Dendritic cell treated with granulocyte-macrophage colony-stimulating factor and Interleukin-4, amounts not matched to agents 40 ng/mL and 50 ng/mL, for 4 days (primary cell): Measurements from ENCODE around the gene CFAP74.

Experiments
- H3K27ac Mint-ChIP-seq: one replicate; pipeline ENCODE4 v1.8.0; 2022; ENCODE audit warnings: mild to moderate bottlenecking, mixed read lengths
- H3K27me3 Mint-ChIP-seq: one replicate; pipeline ENCODE4 v1.8.0; 2022; ENCODE audit warnings: mild to moderate bottlenecking, mixed read lengths
- H3K36me3 Mint-ChIP-seq: one replicate; pipeline ENCODE4 v1.8.0; 2022; ENCODE audit warnings: low read depth, mixed read lengths
- H3K4me1 Mint-ChIP-seq: one replicate; pipeline ENCODE4 v1.8.0; 2022; ENCODE audit warnings: low read depth, mixed read lengths
- H3K4me3 Mint-ChIP-seq: one replicate; pipeline ENCODE4 v1.8.0; 2022; ENCODE audit warnings: mild to moderate bottlenecking, moderate library complexity, mixed read lengths
- H3K9me3 Mint-ChIP-seq: one replicate; pipeline ENCODE4 v1.8.0; 2022; ENCODE audit warnings: mixed read lengths
- intact Hi-C: fragments of 100-400 bp; cut with micrococcal nuclease; formaldehyde crosslinking; loops from one replicate; pipeline ENCODE4 v1.15.0; 2022

The CFAP74 gene

GRCh38 chr1:1957533-1957961 lies 46.0 kb downstream of the CFAP74 start:
- intact Hi-C loops, result no loop called here
- H3K9me3 Mint-ChIP-seq, result peaks cover 8% of the 10 kb centered on the region
- no peaks in the 10 kb centered on the region for H3K36me3 Mint-ChIP-seq
- H3K4me1 Mint-ChIP-seq, result peaks cover 4% of the 10 kb centered on the region
- H3K27me3 Mint-ChIP-seq, result peaks cover 36% of the 10 kb centered on the region
- H3K4me3 Mint-ChIP-seq, result no peak overlapping the region
- H3K27ac Mint-ChIP-seq, result no peak overlapping the region

GRCh38 chr1:1956586-1957532 lies 46.7 kb downstream of the CFAP74 start:
- peaks cover 35% of the 10 kb centered on the region for H3K27me3 Mint-ChIP-seq
- H3K4me3 Mint-ChIP-seq, result no peak overlapping the region
- H3K36me3 Mint-ChIP-seq, result no peaks in the 10 kb centered on the region
- H3K4me1 Mint-ChIP-seq, result peaks cover 4% of the 10 kb centered on the region
- intact Hi-C loops, result no loop called here
- no peak overlapping the region for H3K27ac Mint-ChIP-seq
- peaks cover 8% of the 10 kb centered on the region for H3K9me3 Mint-ChIP-seq

- intact Hi-C loops, result no loop called here
- H3K27ac Mint-ChIP-seq, result no peak overlapping the region
Measured at GRCh38 chr1:1956101-1956500, 47.5 kb downstream of the CFAP74 start.

DNA sequence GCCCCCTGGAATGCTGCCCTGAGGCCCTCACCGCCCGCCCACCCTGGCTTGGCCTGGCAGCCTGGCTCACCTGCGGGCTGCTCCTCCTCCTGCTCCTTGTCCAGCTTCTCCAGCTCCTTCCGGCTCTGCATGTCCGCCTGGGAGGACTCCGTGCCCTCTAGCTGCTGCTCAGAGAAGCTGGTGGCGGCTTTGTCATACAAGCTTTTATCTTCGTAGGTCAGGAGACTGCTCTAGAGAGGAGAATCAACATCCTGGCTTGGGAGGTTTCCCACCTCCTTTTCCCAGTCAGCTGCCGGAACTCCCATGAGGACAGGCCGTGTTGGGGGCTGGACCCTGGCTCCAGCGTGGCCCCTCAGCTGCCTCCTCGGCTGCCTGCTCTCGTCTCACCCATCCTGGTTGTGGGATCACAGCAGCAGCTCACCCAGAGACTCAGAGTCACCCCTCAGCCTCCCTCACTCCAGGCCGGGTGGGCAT lies 47.9 kb downstream of the CFAP74 start:
- Mint-ChIP-seq H3K27ac (no peak overlapping the region), H3K4me1 (no peaks in the 10 kb centered on the region), H3K36me3 (no peaks in the 10 kb centered on the region), H3K9me3 (peaks cover 19% of the 10 kb centered on the region), H3K4me3 (no peak overlapping the region), H3K27me3 (peaks cover 30% of the 10 kb centered on the region)
- intact Hi-C loops, result no loop called here

More at GRCh38 chr1:1956101-1956500, 47.5 kb downstream of the CFAP74 start:
- Mint-ChIP-seq H3K4me3 (no peak overlapping the region), H3K4me1 (peaks cover 4% of the 10 kb centered on the region), H3K27me3 (peaks cover 32% of the 10 kb centered on the region), H3K9me3 (peaks cover 15% of the 10 kb centered on the region), H3K36me3 (no peaks in the 10 kb centered on the region)

GRCh38 chr1:1954831-1955441 lies 48.6 kb downstream of the CFAP74 start:
- Mint-ChIP-seq H3K27ac (no peak overlapping the region), H3K4me1 (no peaks in the 10 kb centered on the region), H3K27me3 (peaks cover 26% of the 10 kb centered on the region), H3K9me3 (peaks cover 21% of the 10 kb centered on the region), H3K4me3 (no peak overlapping the region), H3K36me3 (no peaks in the 10 kb centered on the region)
- intact Hi-C loops, result no loop called here

- H3K9me3 Mint-ChIP-seq, result peaks cover 21% of the 10 kb centered on the region
Measured at GRCh38 chr1:1954015-1954414, 49.6 kb downstream of the CFAP74 start.

DNA sequence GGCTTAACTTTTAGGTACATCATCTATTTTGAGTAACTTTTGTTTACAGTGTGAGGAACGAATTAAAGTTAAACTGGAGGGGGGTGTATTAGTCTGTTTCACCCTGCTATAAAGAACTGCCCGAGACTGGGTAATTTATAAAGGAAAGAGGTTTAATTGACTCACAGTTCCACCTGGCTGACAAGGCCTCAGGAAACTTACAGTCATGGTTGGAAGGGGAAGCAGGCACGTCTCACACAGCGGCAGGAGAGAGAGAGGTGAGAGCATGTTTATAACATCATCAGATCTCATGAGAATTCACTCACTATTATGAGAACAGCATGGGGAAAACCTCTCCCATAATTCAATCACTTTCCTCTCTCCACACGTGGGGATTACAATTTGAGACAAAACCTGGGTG lies 52.6 kb downstream of the CFAP74 start:
- Mint-ChIP-seq H3K4me3 (no peak overlapping the region), H3K4me1 (no peaks in the 10 kb centered on the region)

More at GRCh38 chr1:1954015-1954414, 49.6 kb downstream of the CFAP74 start:
- Mint-ChIP-seq H3K36me3 (no peaks in the 10 kb centered on the region), H3K4me1 (no peaks in the 10 kb centered on the region), H3K27ac (no peak overlapping the region), H3K4me3 (no peak overlapping the region), H3K27me3 (peaks cover 20% of the 10 kb centered on the region)
- intact Hi-C loops, result no loop called here

GRCh38 chr1:1948783-1949182 lies 54.8 kb downstream of the CFAP74 start:
- Mint-ChIP-seq H3K27ac (no peak overlapping the region), H3K4me1 (peaks cover 7% of the 10 kb centered on the region), H3K36me3 (no peaks in the 10 kb centered on the region), H3K9me3 (peaks cover 12% of the 10 kb centered on the region), H3K4me3 (no peak overlapping the region), H3K27me3 (peaks cover 25% of the 10 kb centered on the region)
- intact Hi-C loops, result no loop called here

More for the DNA sequence above, 52.6 kb downstream of the CFAP74 start:
- intact Hi-C loops, result no loop called here
- Mint-ChIP-seq H3K27ac (no peak overlapping the region), H3K36me3 (no peaks in the 10 kb centered on the region), H3K9me3 (peaks cover 21% of the 10 kb centered on the region), H3K27me3 (peaks cover 17% of the 10 kb centered on the region)

- no peaks in the 10 kb centered on the region for H3K36me3 Mint-ChIP-seq
- no peak overlapping the region for H3K4me3 Mint-ChIP-seq
- intact Hi-C loops, result no loop called here
- H3K4me1 Mint-ChIP-seq, result peaks cover 9% of the 10 kb centered on the region
- peaks cover 12% of the 10 kb centered on the region for H3K9me3 Mint-ChIP-seq
- no peak overlapping the region for H3K27ac Mint-ChIP-seq
- H3K27me3 Mint-ChIP-seq, result peaks cover 25% of the 10 kb centered on the region
Measured at GRCh38 chr1:1947493-1947892, 56.1 kb downstream of the CFAP74 start.

- no peak overlapping the region for H3K27ac Mint-ChIP-seq
- peaks cover 21% of the 10 kb centered on the region for H3K27me3 Mint-ChIP-seq
- H3K4me3 Mint-ChIP-seq, result no peak overlapping the region
- H3K36me3 Mint-ChIP-seq, result no peaks in the 10 kb centered on the region
- H3K9me3 Mint-ChIP-seq, result peaks cover 10% of the 10 kb centered on the region
- intact Hi-C loops, result no loop called here
- H3K4me1 Mint-ChIP-seq, result peaks cover 9% of the 10 kb centered on the region
Measured at GRCh38 chr1:1946540-1946939, 57.0 kb downstream of the CFAP74 start.

- H3K27ac Mint-ChIP-seq, result no peak overlapping the region
- peaks cover 4% of the 10 kb centered on the region for H3K9me3 Mint-ChIP-seq
- intact Hi-C loops, result no loop called here
Measured at GRCh38 chr1:1945782-1946393, 57.7 kb downstream of the CFAP74 start.

DNA sequence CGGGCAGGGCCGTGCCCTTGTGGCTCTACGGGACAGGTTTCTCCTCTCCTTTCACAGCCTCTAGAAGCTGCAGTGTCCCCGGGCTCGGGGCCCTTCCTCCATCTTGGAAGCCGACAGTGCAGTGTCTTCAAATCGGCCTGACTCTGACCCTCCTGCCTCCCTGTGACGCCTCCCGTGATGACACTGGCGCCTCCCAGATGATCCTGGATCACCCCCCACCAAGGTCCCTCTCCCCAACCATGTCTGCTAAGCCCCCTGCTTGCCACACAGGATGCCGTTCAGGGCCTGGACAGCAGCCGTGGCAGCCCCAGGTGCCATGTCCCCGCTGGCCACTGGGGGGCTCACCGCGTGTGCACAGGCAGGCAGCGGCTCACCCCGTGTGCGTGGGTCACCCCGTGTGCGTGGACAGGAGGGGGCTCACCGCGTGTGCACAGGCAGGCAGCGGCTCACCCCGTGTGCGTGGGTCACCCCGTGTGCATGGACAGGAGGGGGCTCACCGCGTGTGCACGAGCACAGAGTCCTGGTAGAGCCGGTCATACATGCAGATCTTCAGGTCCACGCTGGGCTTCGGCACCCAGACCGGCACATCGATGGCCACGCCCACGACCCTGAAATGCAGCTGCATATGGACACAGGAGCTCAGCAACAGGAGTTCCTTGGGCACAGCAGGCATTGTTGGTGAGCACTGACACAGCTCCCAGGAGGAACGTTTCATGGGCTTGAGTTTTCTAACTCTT lies 59.6 kb downstream of the CFAP74 start:
- intact Hi-C loops, result loop anchor here (5.0 kb wide), 1 partner anchor 103 kb away; no protein-coding TSS in a partner anchor
- Mint-ChIP-seq H3K4me1 (peaks cover 9% of the 10 kb centered on the region), H3K27ac (no peak overlapping the region), H3K27me3 (peaks cover 12% of the 10 kb centered on the region), H3K9me3 (no peaks in the 10 kb centered on the region), H3K36me3 (no peaks in the 10 kb centered on the region), H3K4me3 (no peak overlapping the region)

More at GRCh38 chr1:1945782-1946393, 57.7 kb downstream of the CFAP74 start:
- Mint-ChIP-seq H3K4me1 (peaks cover 9% of the 10 kb centered on the region), H3K36me3 (no peaks in the 10 kb centered on the region), H3K4me3 (no peak overlapping the region), H3K27me3 (peaks cover 19% of the 10 kb centered on the region)
